GM13976 (cell line): ENCODE results near the gene PAK4.

Experiments
- DNase-seq: peaks from one replicate; pipeline ENCODE4 v3.0.0; 2012; ENCODE audit warnings: low spot score
- in situ Hi-C: fragments of 300-500 bp; cut with MboI; formaldehyde crosslinking; loops from one replicate; pipeline ENCODE4 v1.12.0; 2022; ENCODE audit warnings: low sequenced_read_pairs, mixed read lengths, inconsistent platforms; ENCODE audit not compliant: unreplicated experiment
- TF ChIP-seq, protein P1 (sequence below): IDR thresholded peaks from 2 replicates; pipeline ENCODE4 v1.5.1; 2012; ENCODE audit warnings: borderline replicate concordance, mild to moderate bottlenecking; ENCODE audit not compliant: insufficient read depth; ENCODE audit errors: extremely low read depth, missing control alignments, control extremely low read depth

PAK4 gene

GRCh38 chr19:39169143-39169810 is 43.7 kb downstream of the PAK4 start:
- in situ Hi-C loops: no loop called here
- TF ChIP-seq, protein P1, sequence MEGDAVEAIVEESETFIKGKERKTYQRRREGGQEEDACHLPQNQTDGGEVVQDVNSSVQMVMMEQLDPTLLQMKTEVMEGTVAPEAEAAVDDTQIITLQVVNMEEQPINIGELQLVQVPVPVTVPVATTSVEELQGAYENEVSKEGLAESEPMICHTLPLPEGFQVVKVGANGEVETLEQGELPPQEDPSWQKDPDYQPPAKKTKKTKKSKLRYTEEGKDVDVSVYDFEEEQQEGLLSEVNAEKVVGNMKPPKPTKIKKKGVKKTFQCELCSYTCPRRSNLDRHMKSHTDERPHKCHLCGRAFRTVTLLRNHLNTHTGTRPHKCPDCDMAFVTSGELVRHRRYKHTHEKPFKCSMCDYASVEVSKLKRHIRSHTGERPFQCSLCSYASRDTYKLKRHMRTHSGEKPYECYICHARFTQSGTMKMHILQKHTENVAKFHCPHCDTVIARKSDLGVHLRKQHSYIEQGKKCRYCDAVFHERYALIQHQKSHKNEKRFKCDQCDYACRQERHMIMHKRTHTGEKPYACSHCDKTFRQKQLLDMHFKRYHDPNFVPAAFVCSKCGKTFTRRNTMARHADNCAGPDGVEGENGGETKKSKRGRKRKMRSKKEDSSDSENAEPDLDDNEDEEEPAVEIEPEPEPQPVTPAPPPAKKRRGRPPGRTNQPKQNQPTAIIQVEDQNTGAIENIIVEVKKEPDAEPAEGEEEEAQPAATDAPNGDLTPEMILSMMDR: no peak
- no peak for DNase-seq

GRCh38 chr19:39170386-39171231 is 45.0 kb downstream of the PAK4 start:
- DNase-seq: no peak
- TF ChIP-seq, protein P1: no peak
- in situ Hi-C loops: no loop called here

DNA sequence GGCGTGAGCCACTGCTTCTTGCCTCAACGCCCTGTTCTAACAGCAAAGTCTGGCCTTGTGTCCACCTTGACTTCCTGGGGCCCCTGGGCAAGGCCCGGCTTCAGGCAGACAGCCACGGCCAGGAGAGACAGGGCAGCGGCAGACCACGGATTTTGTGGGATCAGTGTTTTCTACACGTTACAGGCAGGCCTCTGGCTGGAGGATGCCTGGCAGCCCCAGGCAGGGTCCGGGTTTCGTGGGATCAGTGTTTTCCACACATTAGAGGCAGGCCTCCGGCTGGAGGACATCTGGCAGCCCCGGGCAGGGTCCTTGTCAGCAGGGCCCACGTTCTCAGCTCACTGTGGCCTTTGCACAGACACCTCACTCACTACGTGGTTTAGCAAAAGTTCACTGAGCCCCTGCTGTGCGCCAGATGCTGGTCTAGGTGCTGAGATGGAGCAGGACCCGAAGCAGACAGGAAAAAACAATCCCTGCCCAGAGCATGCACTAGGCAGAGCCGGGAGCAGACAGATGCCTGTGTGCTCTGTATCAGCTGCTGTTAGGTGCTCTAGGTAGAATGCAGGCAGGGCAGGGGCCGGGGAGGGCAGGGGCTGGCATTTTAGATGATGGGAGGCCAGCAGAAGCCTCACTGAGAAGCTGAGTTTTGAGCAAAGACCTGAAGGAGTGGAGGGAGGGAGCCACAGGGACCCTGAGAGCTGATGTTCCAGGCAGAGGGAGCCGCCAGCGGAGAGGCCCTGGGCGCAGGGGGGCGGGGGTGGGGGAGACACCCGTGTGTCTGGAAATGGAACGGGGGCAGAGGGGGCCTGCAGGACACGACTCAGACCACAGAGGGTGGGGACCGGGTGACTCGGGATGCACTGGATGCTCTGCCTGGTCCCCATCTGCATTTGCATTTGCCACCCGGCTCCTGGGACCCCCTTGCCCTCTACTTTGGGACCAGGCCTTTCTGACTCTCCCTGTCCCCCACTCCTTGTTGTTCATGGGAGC is 46.2 kb downstream of the PAK4 start:
- DNase-seq: no peak
- TF ChIP-seq, protein P1: no peak
- in situ Hi-C loops: no loop called here

DNA sequence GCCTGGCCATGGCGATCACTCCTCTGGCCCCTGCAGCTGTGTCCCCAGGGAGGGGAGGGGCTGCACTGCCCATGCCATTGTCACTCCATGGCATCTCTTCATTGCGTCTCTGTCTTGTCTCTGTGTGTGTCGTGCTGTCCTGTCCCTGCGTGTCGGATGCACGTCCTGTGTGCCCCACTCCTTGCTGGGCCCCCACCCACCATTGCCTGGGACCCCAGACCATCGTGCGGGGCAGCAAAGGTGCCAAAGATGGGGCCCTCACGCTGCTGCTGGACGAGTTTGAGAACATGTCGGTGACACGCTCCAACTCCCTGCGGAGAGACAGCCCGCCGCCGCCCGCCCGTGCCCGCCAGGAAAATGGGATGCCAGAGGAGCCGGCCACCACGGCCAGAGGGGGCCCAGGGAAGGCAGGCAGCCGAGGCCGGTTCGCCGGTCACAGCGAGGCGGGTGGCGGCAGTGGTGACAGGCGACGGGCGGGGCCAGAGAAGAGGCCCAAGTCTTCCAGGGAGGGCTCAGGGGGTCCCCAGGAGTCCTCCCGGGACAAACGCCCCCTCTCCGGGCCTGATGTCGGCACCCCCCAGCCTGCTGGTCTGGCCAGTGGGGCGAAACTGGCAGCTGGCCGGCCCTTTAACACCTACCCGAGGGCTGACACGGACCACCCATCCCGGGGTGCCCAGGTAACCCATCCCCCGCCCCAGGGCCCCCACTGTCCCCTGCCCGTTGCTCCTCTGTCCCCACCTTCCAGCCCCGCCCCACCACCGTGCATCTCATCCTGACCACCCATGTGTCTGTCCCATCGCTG is 47.3 kb downstream of the PAK4 start:
- no peak for DNase-seq
- TF ChIP-seq, protein P1: no peak
- in situ Hi-C loops: no loop called here

DNA sequence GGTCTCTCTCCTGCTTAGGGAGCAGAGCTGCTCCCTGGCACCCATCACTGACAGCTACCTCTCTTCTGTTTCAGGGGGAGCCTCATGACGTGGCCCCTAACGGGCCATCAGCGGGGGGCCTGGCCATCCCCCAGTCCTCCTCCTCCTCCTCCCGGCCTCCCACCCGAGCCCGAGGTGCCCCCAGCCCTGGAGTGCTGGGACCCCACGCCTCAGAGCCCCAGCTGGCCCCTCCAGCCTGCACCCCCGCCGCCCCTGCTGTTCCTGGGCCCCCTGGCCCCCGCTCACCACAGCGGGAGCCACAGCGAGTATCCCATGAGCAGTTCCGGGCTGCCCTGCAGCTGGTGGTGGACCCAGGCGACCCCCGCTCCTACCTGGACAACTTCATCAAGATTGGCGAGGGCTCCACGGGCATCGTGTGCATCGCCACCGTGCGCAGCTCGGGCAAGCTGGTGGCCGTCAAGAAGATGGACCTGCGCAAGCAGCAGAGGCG is 48.0 kb downstream of the PAK4 start:
- TF ChIP-seq, protein P1: no peak
- no peak for DNase-seq
- in situ Hi-C loops: no loop called here

DNA sequence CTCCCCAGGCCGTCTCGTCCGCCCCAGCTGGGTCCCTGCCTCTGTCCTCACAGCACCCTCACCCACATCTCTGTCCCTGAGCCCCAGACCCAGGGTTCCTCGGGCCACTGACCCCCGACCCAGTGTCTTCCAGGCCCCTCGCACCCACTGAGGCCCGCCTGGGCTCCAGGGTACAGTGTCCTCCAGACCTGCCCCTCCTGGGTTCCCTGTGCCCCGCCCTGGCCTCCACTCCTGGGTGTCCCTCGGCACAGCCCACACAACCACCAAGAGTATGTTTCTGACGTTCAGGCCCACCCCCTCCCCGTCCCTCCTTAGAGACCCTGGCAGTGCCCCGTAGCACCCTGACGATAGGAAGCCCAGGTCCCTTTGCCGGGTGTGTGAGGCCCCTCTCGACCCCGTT is 48.6 kb downstream of the PAK4 start:
- TF ChIP-seq, protein P1: no peak
- no peak for DNase-seq
- in situ Hi-C loops: no loop called here
